H1 (cell line): Measurements from ENCODE around the gene BBX. TPM values are rescaled to one million over a fixed set of nuclear protein-coding genes. Genes with fewer than 3 reads are reported as not detected.

Experiments used
- FOSL1 ChIP-seq: IDR thresholded peaks from 2 replicates; pipeline ENCODE4 v1.6.1; 2011; ENCODE audit warnings: mild to moderate bottlenecking, low read depth, low read length, moderate library complexity; ENCODE audit not compliant: insufficient read depth
- GABPA ChIP-seq: IDR thresholded peaks from 2 replicates; pipeline ENCODE4 v1.6.1; 2011; ENCODE audit warnings: mild to moderate bottlenecking, low read length, moderate library complexity, borderline replicate concordance; ENCODE audit not compliant: insufficient read depth
- RAD21 ChIP-seq, 2 experiments: IDR thresholded peaks in 1 of 2; conservative IDR thresholded peaks in 1 of 2; 2 replicates each; pipeline ENCODE4 v1.6.1; 2011; ENCODE audit warnings: low read depth in 2 of 2, low read length in 2 of 2, improper control_type of control experiment in 1 of 2, inconsistent platforms in 1 of 2, mild to moderate bottlenecking in 1 of 2, moderate library complexity in 1 of 2
- SP2 ChIP-seq: IDR thresholded peaks from 2 replicates; pipeline ENCODE4 v1.6.1; 2012; ENCODE audit warnings: mild to moderate bottlenecking, low read length, inconsistent platforms
- polyA plus RNA-seq, 7 experiments: library from polyadenylated mRNA; depleted of rRNA in 3 of 7; stranded (reverse) in 5 of 7; unstranded in 2 of 7; fragments of >200 nt in 5 of 7; fragments of 200-250 nt in 2 of 7; gene quantifications; 1 replicate in 5 of 7; 2 replicates in 1 of 7; 4 replicates in 1 of 7; pipeline versions ENCODE4 v1.2.1 to v1.2.3, GENCODE V29; 2011 to 2013; ENCODE audit warnings: missing spikeins in 2 of 7, mixed read lengths in 2 of 7
- total RNA-seq: library from RNA; stranded (reverse); fragmentation: NEBNext Ultra II Directional; extraction: Animal tissue kit (Norgen Biotek cat#: 25700); gene quantifications from 2 replicates; pipeline ENCODE4 v1.2.1, GENCODE V29; 2021

The BBX gene
- total and polyA plus RNA-seq, 2 of the 8 experiments (the other 6 are each of a cell fraction or from before 2014, with no cell fraction given): 11.0 to 42.5 TPM

- TF ChIP-seq FOSL1 (no peak), SP2 (no peak), RAD21 (IDR thresholded peaks at IDR 0.05 in 1 of 2, conservative IDR thresholded peaks at IDR 0.05 in 1 of 2; ENCODE audit: low read depth in 2 of 2, low read length in 2 of 2) (peak; percentile 42 to 48), GABPA (no peak)
Measured at GRCh38 chr3:107794664-107795443, 272.1 kb downstream of the BBX start (continued).
